Kidney capillary endothelial cell (primary cell): ENCODE results near the gene CDS2.
"Not testable (repeated sequence)": the region's sequence is repeated elsewhere in the genome, so short reads cannot be mapped to it uniquely, and the experiment has no call there.

Source experiments
- DNase-seq: peaks from one replicate; pipeline ENCODE4 v3.0.0-alpha.2; 2018; ENCODE audit warnings: low spot score

The CDS2 gene

DNA sequence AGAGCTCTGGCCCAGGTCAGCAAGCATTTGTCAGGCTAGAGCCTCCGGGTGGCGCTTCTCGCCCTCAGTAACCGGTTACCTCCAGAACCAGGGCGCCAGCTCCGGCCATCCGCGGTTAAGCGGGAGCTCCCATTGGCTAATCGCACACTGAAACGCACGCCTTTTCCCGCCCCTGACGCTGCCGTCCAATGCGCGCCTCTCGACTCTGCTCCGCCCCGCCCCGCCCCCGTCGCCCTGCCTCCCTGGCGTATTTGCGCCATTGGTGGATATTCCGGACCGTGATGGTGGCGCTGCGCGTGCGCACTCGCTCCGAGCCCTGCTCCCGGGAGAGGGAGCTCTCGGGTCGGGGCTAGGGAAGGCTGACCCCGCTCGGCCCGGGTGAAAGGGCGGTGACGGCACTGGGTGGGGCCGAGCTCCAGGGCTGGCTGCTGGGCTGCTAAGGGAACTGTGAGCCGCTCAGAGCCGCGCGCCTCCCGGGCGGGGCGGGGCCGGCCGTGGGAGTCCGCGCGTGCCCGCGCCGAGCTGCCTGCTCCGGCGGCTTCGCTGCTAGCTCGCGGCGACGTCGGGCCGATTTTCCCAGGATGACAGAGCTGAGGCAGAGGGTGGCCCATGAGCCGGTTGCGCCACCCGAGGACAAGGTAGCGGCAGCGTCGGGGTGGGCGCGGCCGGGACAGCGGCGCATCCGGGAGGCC, at the start of gene CDS2:
TSS of gene CDS2 (plus strand) at position 497 of the 692 bp plus-strand sequence. CDS start at position 582, 85 bp downstream.
- DNase-seq: peak; percentile 98

- DNase-seq: no peak
These were observed 48.9 kb upstream of the CDS2 start for GRCh38 chr20:5077761-5078387.

- no peak for DNase-seq
These were observed 48.3 kb upstream of the CDS2 start for GRCh38 chr20:5078399-5078958.

DNA sequence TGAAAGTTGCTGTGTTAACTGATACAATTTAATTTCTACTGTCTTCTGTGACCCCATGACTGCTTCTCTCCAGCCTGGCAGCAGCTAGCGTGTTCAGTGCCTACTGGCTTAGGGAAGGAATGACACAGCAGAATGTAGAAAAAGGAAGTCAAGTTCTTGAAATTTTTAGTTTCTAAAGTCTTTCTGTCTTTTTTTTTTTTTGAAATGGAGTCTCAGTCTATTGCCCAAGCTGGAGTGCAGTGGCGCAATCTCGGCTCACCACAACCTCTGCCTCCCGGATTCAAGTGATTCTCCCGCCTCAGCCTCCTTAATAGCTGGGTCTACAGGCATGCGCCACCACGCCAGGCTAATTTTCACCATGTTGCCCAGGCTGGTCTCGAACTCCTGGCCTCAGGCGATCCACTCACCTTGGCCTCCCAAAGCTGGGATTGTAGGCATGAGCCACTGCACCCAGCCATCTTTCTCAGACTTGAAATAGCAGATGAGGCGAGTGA, 46.4 kb upstream of the CDS2 start:
- no peak for DNase-seq

DNA sequence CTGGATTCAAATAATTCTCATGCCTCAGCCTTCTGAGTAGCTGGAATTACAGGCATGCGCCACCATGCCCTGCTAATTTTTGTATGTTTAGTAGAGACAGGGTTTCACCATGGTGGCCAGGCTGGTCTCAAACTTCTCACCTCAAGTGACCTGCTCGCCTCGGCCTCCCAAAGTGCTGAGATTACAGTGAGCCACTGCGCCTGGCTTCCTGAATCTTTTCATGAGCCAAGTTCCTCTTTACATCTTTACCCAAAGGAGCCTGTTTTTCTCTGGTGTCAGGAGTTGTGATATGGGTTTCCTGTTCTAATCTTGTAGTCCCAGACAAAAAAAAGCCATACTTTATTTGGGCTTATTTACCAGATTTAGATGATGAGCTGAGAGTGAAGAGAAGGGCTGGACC, 41.4 kb upstream of the CDS2 start:
- no peak for DNase-seq

- no peak for DNase-seq
These were observed 38.1 kb upstream of the CDS2 start for GRCh38 chr20:5088688-5089087.

- DNase-seq: peak; percentile 85
These were observed 36.6 kb upstream of the CDS2 start for GRCh38 chr20:5090191-5090590.

DNA sequence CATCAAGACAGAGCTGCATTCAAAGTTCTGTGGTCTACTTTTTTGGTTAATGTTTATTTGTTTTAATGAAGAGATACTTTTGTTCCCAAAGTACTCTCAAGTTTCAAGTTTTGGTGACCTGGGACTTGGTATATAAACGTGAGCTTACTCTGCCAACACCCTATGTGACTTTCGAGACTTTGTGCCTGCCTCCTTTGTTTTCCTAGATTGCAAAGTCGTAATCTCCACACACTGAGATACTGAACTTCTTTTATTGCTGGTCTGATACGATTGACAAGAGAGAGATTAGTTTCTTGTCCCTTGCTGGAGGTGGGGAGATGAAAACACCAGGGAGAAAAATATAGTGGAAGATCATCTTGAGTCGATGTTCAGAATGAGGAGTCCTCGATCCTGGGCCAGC, 34.9 kb upstream of the CDS2 start:
- DNase-seq: no peak

DNA sequence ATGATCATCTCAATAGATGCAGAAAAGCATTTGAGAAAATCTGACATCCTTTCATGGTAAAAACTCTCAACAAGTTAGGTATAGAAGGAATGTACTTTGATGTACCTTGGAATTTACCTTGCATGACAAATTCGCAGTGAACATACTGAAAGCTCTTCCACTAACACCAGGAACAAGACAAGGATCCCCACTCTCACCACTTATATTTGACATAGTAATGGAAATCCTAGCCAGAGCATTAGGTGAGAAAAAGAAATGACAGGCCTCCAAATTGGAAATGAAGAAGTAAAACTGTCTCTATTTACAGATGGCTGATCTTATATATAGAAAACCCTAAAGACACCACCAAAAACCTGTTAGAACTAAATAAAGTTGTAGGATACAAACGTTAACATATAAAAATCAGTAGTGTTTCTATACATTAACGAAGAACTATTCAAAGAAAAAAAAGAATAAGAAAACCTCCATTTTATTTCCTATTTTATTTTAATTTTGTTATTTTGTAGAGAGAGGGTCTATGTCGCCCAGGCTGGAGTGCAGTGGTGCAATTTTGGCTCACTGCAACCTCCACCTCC, 34.0 kb upstream of the CDS2 start:
- no peak for DNase-seq

DNA sequence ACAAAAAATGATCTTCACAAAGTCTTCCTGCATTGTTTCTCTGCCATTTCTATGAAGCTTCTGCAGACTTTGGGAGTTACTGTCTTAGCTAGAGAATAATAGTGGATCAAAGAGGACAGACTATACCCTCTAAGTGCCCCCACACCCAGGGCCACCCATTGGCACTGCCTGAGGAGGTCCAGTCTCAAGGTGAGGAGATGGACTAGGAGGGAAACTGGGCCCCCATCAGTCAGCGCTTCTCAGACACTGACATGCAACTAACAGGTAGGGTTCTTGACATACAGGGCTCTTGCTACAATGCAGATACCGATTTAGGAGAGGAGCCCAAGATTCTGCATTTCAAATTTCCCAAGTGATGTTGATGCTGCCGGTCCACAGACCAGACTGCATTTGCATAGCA, 31.4 kb upstream of the CDS2 start:
- no peak for DNase-seq

DNA sequence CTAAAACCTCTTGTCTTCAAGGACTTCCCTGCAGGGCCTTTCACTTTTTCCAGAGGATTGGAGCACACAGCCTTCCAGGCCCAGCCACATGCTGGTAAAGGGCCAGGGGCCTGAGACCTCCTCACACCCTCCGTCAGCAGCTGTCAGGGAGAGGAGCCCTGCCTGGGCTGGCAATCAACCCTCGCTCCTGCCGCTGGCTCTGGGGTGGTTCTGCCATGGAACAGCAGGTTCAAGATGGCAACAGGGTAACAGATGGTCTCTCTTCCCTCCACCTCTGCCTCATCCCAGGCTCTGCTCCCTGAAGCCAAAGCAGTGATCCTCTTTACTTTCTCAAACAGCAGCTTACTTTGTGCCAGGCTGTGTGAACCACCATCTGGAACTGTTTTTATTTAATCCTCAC, 30.9 kb upstream of the CDS2 start:
- DNase-seq: no peak

GRCh38 chr20:5096463-5096862, 30.3 kb upstream of the CDS2 start:
- DNase-seq: no peak

DNA sequence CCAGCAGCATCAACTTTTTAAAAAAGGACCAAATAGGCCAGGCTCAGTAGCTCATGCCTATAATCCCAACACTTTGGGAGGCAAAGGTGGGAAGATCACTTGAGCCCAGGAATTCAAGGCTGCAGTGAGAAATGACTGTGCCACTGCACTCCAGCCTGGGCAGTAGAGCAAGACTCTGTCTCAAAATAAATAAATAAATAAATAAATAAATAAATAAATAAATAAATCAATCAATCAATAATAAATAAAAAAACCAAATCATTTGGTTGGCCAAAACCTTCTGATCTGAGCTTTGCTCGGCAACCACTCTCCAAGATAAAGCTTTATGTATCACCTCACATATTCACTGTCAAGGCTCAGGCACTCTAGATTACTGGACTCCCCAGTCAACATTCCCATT, 27.8 kb upstream of the CDS2 start:
- not testable (repeated sequence) for DNase-seq

DNA sequence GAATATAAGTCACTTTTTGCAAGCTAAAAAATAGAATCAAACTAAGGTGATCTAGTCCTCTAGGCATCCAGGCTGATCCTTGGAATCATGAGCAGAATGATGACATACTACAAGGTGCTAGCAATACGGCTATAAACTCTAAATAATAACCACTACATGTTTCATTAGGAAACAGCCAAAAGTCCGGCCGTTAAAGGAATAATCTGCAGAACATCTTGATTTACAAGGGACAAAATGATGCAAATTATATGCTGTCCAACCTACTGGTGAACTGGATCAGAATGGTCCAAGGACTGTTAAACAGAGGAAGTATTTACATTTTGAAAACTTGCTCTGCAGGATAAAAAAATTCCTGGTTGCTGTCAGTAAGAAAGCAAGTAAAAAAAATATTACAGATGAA, 26.9 kb upstream of the CDS2 start:
- DNase-seq: not testable (repeated sequence)

- DNase-seq: peak; percentile 60
These were observed 26.0 kb upstream of the CDS2 start for GRCh38 chr20:5100684-5101347.

- DNase-seq: no peak
These were observed 22.3 kb upstream of the CDS2 start for GRCh38 chr20:5104479-5104878.

GRCh38 chr20:5109276-5109675, 17.5 kb upstream of the CDS2 start:
- no peak for DNase-seq

GRCh38 chr20:5113615-5113986, 13.2 kb upstream of the CDS2 start:
- DNase-seq: no peak

DNA sequence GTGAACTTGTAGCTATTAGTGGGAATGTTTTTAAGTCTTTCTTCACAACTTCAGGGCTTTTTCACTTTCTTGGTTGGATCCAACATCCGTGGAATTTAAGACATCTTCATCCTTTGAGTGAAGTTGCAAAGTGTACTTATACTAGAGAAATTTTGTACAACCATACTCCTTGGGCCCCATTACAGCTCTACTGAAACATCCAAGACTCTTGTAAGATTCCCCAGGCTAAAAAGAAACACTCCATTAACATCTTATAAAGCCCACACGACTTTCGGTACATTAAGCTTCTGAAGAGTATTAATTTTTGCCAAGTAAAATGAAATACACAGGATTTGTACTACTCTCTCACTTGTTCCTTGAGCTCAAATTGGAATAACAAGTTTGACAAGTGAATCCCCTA, 12.4 kb upstream of the CDS2 start:
- no peak for DNase-seq

GRCh38 chr20:5116875-5117274, 9.9 kb upstream of the CDS2 start:
- DNase-seq: no peak

DNA sequence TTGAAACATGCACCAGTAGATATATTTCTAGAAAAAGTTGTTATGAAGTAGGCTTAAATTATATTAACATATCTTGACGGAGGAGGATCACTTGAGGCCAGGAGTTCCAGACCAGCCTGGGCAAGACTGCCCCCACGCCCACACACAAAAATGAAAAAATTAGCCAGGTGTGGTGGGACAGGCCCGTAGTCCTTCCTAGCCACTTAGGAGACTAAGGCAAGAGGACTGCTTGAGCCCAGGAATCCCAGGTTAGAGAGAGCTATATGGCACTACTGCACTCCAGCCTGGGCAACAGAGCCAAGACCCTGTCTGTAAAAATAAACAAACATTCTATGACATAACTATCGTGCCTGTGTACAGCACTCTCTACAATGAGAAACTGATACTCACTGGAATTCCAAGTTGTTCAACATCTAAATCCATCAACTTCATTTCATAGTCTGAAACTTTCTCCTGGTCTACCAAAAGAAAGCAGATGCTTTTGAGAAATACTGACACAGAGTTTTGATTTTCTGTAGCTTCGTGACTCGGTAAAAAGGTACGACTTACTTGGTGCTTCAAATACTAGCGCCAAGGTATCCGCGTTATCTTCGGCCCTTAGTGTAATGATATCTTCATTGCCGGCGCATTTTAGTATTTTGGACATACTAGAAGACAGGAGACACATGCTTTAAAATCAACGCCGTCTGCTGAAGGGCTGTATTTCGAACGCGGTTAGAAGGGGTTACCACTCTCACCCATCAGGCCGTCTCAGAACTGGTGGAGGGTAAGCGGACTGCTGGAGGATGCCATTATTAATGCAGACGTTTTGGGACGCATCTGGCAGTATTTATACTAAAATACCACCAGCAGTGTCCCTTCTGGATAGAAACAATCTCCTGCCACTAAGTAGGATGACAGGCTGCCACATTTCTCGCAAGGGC, 8.3 kb upstream of the CDS2 start:
- DNase-seq: no peak

DNA sequence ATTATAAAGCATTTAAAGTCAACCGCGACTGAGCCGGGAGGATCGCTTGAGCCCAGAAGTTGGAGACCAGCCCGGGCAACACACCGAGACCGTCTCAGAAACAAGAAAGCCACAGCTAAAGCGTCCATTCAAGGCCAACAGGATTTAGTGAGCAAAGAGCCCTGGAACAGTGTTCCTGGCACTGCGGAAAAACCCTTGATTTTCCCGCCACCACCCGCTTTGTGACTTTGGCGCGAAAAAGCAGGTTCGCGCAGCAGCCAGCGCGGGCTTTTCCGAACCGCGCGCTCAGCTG, 7.7 kb upstream of the CDS2 start:
- no peak for DNase-seq
